Activated CD4-positive, CD25-positive, alpha-beta regulatory T cell (primary cell): ENCODE measurements around the gene FGF4.

Source experiments
- DNase-seq, 4 experiments: peaks; one replicate each; lab custom pipeline; 2025; lab: John Stamatoyannopoulos, UW

The FGF4 gene

DNA sequence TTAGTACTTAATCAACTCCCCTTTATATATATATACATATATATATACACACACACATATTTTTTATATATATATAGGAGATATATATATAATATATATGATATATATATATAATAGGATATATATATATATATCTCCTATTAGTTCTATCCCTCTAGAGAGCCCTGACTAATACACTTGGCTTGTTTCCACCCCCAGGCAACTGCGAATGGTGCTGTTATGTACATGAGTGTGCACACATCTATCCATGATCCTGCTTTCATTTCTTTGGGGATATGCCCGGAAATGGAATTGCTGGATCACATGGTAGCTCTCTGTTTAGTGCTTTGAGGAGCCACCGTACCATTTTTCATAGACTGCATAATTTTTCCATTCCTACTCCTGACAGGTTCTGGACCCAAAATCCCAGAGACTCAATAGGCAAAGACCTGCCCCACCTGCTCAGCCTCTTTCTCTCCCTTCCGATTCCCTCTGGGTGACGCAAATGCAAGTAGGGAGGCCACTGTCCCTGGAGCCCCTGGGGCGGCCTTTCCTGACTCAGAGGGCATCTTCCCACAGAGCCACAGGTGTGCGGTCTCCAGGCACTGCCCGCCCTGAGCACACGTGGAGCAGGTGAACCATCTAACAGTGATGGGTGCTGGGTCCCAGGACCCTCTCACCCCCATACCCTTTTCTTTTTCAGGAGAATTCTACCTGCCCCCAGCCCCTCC, 32.1 kb upstream of the FGF4 start:
- no peak for DNase-seq

GRCh38 chr11:69804769-69805508, 29.8 kb upstream of the FGF4 start:
- no peak for DNase-seq

DNA sequence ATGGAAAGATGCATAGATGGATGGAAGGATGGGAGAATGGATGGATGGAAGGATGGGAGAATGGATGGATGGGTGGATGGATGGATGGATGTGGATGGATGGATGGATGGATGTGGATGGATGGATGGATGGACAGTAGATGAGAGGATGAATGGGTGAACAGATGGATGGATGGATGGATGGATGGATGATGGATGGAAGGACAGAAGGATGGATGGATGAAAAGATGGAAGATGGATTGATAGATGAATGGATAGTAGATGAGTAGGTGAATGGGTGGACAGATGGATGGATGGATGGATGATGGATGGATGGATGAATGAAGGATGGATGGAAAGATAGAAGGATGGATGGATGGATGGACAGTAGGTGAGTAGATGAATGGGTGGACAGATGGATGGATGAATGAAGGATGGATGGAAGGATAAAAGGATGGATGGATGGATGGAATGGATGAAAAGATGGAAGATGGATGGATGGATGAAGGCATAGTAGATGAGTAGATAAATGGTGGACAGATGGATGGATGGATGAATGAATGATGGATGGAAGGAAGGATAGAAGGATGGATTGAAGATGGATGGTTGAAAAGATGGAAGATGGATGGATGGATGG, 28.6 kb upstream of the FGF4 start:
- DNase-seq: no peak

GRCh38 chr11:69803022-69803421, 27.9 kb upstream of the FGF4 start:
- no peak for DNase-seq

GRCh38 chr11:69802590-69802989, 27.4 kb upstream of the FGF4 start:
- no peak for DNase-seq

DNA sequence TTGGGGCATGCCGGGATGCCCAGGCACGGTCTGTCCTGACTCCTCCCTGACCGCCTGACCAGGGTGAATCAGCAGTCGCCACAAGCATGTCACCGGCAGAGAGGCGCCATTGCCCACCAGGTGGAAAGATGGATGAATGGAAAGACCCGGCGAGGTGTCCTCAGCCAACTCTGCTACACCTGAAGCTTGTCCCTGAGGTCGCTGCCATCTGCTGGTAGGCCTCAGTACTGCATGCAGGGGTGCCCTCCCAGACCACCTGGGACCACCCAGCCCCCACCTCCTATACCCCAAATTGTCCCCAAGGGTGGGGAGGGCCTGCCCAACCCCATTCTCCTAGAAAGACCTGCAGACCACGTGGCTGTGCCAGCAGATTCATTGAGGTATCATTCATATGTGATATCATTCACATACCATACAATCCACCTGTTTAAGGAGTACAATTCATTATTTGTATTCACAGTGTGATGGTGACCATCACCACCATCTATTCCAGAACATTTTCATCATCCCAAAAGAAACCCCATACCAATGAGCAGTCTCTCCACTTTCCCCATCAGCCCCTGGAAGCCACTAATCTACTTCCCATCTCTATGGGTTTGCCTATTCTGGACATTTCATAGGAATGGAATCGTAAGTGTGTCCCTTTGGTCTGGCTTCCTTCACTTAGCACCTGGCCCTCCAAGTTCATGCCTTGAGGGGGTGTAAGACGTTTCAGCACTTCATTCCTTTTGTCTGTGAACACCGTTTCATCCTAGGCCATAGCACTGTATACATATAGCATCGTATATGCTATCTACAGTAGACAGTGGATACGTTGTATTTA, 26.6 kb upstream of the FGF4 start:
- no peak for DNase-seq

DNA sequence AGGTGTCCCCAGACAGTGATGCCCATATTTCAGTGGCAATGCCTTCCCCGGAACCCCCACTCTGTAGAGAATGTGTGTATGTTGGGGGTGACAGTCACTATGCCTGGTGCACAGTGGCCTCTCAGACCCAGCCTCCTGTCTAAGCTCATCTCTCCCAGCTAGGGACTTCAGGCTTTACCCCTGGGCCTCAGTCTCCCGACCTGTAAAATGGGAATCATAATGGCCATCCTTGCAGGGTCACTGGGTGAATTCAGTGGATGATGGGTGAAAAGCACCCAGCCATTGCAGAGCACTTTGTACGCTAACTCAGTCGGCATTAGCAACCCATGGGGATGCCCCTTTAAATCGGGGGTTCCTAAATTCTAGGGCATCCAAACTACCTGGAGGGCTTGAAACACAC, 25.1 kb upstream of the FGF4 start:
- DNase-seq: no peak

DNA sequence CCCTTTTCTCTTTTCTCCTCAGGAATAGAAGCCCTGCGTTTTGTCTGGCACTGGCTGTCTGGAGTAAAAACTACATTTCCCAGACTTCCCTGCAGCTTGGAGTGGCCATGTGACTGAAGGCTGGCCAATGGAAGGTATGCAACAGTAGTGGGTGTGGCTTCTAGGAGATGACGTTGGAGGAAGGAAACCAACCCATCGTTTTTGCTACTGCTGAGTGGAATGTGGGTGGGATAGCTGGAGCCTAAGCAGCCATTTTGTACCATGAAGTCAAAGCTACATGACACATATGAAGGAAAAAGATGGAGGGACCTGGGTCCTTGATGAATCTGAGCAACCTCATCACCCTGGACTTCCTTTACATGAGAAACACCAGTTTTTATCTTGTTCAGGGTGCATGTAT, 24.4 kb upstream of the FGF4 start:
- no peak for DNase-seq

DNA sequence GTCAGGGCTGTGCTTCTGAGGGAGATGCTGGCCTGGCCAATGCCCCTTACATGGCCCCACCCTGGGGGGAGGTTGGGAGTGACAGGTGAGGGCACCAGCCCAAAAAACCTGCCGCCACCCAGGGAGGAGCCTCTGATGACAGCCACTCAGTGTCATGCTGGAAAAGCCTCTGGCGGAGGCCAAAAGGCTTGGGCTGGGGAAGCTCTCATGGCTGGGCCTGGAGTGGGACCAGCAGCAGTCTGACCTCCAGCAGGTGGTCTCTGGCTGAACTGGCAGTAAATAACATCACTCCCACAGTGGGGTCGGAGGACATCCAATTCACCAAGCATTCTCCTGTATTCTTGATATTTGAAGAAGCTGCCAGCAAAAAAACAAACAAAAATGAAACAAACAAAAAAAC, 24.0 kb upstream of the FGF4 start:
- DNase-seq: no peak

DNA sequence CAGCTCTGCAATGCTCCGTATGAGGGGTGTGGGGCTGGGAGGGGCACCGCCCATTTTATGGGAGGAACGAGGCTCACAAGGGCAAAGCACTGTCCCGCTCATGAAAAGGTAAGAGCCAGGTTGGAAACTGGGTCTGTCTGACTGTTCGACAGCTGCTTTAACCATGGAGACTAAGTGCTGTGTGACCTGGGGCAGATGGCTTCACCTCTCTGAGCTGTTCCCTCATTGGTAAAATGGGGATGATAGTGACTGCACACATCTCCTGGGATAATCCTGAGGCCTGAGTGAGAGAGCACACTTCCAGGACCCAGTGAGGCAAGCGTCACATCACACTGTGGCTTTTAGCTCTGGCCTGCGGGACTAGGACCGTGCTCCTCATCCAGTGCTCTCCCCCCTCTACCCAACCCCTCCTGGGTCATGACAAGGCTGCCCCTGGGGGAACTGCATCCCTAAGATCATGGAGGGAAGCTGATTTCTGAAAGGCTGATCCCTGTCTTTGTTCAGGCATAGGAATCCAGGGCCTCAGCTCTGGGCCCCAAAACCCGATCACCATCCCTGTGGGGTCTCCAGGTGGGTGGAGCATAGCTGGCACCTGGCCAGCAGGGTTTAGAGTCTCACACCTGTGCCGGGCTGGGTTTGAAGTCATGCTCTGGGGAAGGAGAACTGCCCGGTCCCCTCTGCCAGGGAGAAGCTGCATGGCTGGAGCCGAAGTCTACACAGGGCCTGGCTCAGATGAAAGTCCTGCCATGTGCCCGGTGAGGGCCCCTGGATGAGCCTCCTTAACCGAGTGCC, 22.8 kb upstream of the FGF4 start:
- DNase-seq: no peak

DNA sequence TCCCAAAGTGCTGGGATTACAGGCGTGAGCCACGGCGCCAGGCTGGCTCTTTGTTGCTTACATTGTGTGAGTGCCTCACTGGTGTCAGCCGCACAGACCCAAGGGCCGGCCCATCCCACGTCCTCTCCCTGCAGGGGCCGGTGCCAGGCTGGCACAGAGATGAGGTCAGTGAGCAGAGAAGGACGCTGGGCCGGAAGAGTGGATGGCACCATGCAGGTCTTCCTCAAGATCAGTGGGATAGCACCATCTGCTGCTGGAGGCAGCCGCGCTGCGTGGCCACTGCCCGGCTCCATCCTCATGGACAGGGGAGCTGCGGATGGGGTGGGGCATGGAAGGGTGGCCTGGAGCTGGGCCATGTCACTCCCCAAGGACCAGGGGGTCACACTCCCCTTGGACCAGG, 22.0 kb upstream of the FGF4 start:
- DNase-seq: no peak

GRCh38 chr11:69796063-69796462, 20.9 kb upstream of the FGF4 start:
- no peak for DNase-seq

DNA sequence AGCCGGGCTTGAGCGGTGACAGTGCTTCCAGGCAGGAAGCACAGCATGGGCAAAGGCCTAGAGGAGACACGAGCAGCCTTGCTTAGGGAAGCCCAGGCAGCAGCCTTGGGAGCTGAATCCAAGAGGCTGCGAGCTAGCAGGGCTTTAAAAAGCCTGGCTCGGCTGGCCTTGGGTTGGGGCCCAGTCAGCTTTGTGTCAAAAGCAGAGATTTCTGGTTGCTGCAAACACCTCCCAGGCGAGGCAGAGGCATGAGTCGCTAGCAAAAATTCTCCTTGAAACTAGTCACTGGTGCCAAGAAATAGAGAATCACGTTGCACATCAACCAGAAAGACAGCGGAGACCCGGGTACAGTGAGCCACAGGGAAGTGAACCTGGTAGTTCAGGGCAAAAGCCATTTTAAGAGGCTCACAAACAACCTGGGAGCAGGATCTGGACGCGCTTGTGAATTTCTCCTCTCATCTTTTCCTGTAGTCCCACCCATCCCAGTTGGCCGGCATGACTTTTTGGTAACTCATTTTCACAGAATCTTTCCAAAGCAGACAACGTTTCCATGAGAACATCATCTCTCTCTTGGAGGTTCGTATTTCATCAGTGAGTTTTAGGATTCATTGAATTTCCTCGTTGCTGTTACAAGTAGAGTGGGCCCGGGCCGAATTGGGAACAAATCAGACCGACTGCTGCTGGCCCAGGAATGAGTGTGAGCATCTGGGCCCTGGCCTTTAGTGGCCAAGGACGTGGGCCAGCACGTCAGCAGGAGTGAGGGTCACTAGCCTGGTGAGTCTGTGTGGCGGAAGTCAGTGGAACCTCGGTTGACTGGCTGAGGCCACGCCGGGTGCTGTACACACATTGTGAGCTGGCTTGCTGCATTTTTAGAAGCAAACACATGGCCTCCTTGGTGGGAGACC, 16.4 kb upstream of the FGF4 start:
- DNase-seq: no peak

- DNase-seq: no peak
These were observed 13.8 kb upstream of the FGF4 start for GRCh38 chr11:69788956-69789355.

- no peak for DNase-seq
These were observed 12.8 kb upstream of the FGF4 start for GRCh38 chr11:69787906-69788305.

GRCh38 chr11:69787457-69787856, 12.3 kb upstream of the FGF4 start:
- DNase-seq: no peak

DNA sequence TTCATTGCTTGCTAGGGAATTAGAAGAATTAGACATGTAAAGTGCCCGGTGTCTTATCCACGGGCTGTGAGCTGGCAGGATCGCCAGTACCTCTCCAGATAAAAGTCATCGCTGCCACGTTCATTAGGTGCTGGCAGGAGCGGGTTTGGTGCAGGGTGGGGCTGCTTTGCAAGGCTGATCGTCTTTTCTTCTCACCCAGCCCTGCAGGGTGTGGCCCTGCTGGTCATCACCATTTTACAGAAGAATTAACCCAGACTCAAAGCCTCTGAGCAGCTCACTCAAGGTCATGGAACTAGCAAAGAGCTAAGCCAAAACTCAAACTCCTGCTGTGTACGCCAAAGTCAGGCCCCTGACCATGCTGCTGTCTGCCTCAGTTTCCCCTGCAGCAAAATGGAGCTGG, 6.1 kb upstream of the FGF4 start:
- DNase-seq: no peak

DNA sequence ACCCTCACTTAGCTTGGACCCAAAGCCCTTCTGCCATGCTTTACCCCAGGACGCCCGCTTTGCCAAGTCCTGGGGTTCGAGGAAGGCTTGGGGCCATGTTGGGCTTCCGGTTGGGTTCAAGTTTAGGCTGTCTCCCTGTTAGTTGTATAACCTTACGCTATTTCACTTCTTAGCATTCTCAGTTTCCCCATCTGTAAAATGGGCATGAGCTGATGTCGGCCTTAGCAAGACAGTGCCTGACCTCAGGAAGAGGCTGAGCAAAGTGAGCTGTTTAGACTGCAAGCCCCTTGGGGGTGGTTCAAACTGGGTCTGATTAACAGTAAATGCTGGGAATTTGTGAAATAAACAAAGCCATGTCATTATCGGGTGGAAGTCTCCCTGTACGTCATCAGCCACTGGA, 3.2 kb upstream of the FGF4 start:
- DNase-seq: no peak

DNA sequence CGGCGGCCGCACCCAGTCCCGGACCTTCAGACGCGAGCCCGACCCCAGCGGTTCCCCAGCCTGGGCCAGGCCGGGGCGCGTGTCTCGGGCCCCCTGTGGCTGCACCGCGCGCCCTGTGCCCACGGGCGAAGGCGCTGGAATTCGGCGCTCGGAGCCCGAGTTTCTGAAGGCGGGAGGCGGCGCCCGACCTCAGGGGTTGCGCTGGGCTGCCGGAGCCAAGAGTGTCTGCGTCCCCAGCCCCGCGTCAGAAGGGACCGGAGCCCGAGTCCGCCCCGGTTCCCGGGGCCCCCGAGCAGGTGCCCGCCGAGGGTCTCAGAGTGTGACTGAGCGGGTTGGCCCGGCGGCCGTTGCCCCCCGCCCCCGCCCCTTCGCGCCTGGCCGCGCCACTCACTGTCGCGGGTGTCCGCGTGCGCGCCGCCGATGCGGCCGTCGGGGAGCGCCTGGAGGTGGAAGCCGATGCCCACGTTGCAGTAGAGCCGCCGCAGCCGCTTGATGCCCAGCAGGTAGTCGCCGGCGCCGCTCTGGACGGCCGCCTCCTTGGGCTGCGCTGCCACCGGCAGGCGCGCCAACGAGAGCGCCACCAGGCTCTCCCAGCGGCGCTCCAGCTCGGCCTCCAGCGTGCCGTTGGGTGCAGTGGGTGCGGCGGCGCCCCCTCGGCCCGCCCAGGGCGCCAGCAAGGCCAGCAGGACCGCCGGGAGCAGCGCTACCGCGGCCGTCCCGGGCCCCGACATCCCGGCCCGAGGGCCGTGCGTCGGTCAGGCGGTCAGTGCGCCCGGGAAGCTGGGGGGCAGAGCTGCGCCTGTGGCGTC, 583 bp downstream of the FGF4 start:
- DNase-seq: no peak
